Activated CD8-positive, alpha-beta memory T cell treated with anti-CD3 and anti-CD28 coated beads for 24 hours (primary cell): ENCODE results near the gene PACSIN2.
"Not testable (repeated sequence)": the region's sequence is repeated elsewhere in the genome, so short reads cannot be mapped to it uniquely, and the experiment has no call there.

ENCODE experiments used
- DNase-seq: peaks from one replicate; pipeline ENCODE4 v3.0.0-alpha.2; 2020

Gene PACSIN2, protein sequence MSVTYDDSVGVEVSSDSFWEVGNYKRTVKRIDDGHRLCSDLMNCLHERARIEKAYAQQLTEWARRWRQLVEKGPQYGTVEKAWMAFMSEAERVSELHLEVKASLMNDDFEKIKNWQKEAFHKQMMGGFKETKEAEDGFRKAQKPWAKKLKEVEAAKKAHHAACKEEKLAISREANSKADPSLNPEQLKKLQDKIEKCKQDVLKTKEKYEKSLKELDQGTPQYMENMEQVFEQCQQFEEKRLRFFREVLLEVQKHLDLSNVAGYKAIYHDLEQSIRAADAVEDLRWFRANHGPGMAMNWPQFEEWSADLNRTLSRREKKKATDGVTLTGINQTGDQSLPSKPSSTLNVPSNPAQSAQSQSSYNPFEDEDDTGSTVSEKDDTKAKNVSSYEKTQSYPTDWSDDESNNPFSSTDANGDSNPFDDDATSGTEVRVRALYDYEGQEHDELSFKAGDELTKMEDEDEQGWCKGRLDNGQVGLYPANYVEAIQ

GRCh38 chr22:43014869-43015676, at the start of gene PACSIN2:
TSS of gene PACSIN2 (minus strand) at chr22:43015149. CDS start at chr22:42912080, 103,069 bp downstream.
- peak; percentile 99 for DNase-seq

DNA sequence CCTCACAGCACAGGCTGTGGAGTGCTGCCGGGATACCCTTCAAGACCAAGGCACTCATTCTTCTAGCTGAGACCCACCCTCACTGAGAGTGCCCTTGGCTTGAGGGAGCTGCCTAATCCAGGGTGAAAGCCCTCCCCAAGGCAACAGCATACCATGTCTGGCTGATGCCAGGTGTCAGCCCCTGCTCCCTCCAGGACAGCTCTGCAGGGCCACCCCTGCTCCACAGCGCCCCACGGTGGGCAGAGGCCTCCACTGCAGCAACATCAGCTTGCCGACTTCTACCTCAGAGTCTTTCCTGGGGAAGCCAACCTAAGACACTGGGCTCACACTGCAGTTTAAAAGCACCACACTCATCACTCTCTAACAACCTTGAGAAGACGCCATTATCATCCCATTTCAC, 45.2 kb upstream of the PACSIN2 start:
- peak; percentile 74 for DNase-seq

GRCh38 chr22:43057641-43058040, 42.7 kb upstream of the PACSIN2 start:
- DNase-seq, result no peak

- DNase-seq, result no peak
These were observed 38.2 kb upstream of the PACSIN2 start for GRCh38 chr22:43053176-43053575.

DNA sequence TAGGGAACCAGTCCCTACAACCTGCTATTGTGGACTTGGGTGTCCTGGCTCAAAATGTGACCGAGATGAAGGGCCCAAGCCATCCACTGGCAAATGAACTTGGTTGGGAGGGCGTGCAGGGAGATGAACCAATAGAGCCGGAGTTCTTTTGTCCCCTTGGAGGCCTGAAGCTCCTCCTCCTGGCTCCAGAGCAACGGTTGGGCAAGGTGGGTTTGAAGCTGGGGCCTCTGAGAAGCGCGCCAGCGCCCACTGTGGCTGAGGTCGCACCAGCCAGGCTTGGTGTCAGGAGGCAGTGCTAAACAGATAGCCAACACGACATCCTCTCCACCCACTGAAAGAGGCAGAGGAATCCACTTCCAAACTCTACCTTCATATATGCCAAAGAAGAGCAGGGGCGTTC, 36.0 kb upstream of the PACSIN2 start:
- DNase-seq, result no peak

DNA sequence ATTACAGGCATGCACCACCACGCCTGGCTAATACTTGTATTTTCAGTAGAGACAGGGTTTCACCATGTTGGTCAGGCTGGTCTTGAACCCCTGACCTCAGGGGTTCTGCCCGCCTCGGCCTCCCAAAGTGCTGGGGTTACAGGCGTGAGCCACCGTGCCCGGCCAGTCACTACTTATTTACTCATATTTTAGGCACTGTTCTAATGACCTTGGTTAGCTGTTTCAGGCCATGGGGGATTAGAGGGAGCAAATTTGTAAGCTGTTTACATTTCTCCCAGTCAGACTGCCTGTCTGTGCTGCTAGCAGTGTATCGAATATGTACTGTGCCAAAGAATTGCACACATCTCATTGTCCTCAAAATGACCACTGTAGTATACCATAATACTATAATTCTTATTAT, 32.7 kb upstream of the PACSIN2 start:
- no peak for DNase-seq

DNA sequence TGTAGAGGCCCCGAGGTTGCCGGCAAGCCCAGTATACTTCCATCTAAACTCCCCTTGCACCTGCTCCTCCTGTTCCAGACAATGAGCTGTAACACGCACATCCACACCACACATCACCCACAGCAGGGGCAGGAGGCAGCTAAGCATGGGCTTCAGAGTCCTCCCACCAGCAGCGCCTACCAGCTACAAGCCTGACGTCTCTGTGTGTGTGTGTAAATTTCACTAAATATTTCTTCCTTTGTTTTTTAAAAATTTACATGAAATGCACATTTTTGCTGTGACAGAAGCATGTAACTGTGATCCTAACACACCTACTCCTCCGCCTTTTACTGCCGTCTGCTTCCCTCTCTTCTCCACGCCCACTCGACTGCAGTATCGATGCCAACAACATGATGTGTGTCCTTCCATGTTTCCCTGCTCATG, 29.4 kb upstream of the PACSIN2 start:
- no peak for DNase-seq

- DNase-seq, result no peak
These were observed 27.3 kb upstream of the PACSIN2 start for GRCh38 chr22:43042101-43042780.

- no peak for DNase-seq
These were observed 24.9 kb upstream of the PACSIN2 start for GRCh38 chr22:43039800-43040199.

DNA sequence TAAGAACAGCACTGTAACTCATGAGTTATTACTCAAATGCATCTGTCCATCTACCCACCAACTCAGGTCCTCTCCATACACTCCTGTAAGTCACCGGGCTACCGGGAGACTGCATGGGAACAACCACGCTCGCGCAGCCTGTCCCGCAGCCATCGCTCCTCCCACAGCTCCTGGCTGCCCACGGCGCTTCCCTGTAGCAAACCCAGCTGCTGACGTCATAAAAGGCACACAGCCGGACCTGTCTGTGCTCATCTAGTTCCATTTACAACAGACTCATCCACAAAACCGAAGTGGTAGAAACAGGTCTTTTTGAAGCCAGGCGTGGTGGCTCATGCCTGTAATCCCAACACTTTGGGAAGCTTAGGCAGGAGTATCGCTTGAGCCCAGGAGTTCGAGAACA, 23.4 kb upstream of the PACSIN2 start:
- no peak for DNase-seq

DNA sequence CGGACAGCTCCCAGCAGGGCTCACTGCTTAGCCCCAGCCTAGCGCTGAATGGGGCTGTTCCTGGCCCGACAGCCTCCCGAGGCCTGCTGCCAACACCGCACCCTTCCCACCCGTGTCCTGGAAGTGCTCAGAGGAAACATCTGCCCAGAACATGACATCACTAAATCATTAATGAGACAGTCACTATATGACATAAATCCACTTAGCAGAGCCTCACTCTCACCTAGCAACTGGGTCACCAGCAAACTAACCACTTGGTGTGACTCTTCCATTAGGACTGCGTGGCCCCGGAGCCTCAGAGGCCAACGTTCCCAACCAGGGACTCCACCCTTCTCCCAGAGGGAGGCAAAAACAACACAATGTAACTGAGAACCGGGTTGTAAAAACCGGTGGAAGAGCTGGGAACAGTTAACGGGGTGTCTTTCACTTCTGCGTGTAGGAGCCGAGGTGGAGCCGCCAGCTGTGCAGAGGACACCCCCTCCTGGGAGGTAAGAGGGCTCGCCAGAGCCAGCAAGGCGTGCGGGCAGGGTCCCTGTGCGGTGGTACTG, 21.4 kb upstream of the PACSIN2 start:
- DNase-seq, result no peak

GRCh38 chr22:43035250-43035649, 20.3 kb upstream of the PACSIN2 start:
- no peak for DNase-seq

- DNase-seq, result no peak
These were observed 16.7 kb upstream of the PACSIN2 start for GRCh38 chr22:43031617-43032016.

DNA sequence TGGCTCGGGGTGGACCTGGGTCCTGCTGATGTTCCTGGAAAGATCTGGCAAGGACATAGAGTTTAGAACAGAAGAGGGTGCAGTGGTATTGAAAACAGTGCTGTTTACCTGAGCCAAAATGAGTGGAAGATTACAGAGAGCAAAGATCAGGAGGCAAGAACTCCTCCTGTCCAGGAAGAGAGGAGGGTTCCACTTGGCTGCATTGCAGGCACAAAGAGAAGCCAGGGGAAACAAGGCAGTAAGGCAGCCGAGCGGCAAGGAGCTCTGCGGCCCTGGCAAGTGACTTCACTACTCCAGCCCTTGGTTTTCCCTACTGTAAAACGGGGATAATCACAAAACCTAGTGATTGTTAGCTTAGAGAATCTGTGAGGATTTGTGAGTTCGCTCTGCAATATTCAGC, 3.7 kb upstream of the PACSIN2 start:
- DNase-seq, result no peak

GRCh38 chr22:43017525-43018460, 2.8 kb upstream of the PACSIN2 start:
- no peak for DNase-seq

- not testable (repeated sequence) for DNase-seq
These were observed 1.2 kb upstream of the PACSIN2 start for GRCh38 chr22:43016150-43016549.

GRCh38 chr22:43015677-43016042, 711 bp upstream of the PACSIN2 start:
- DNase-seq, result no peak

DNA sequence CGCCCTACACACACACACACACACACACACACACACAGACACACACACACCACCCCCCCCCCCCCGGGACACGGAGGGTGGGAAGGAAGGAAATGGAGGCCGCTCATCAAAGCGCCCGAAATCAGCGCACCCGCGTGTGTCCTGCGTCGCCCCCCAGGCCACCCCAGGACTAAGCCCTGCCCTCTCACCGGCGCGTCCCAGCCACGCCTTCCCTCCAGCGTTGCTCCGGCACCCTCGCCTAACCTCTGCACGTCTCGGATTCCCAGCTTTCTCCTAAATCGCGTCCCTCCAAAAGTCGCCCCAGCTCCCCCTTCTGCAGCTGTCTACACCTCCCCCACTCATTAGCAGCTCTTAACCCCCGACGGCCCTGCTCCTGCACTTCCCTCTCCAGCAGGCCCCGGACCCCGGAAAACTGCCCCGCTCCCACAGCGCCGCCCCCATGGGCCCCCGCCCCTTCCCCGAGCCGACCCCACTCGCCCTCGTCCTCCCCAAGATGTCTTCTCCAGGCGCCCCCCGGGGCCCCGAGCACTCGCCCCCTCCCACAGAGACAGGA, 557 bp downstream of the PACSIN2 start:
- peak; percentile 70 for DNase-seq

- DNase-seq, result no peak
These were observed 1.3 kb downstream of the PACSIN2 start for GRCh38 chr22:43013355-43014315.

GRCh38 chr22:43012390-43012789, 2.6 kb downstream of the PACSIN2 start:
- no peak for DNase-seq
